KMS-11 (cell line): ENCODE data around the gene FAS.

Experiments used
- H2AFZ ChIP-seq: fragments of 200-600 bp; sonication (generic); 2 replicates; pipeline ENCODE4 v1.6.1; 2016; ENCODE audit warnings: antibody characterized with exemption, mixed run types, low read depth
- H3K27ac ChIP-seq: fragments of 200-600 bp; sonication (generic); 2 replicates; pipeline ENCODE4 v1.6.1; 2016; ENCODE audit warnings: mild to moderate bottlenecking, mixed run types
- H3K27me3 ChIP-seq: fragments of 200-600 bp; sonication (generic); 2 replicates; pipeline ENCODE4 v1.6.1; 2017; ENCODE audit warnings: mild to moderate bottlenecking, low read depth, mixed run types, moderate library complexity; ENCODE audit not compliant: insufficient read depth
- H3K36me3 ChIP-seq: fragments of 200-600 bp; sonication (generic); 2 replicates; pipeline ENCODE4 v1.6.1; 2017; ENCODE audit warnings: mild to moderate bottlenecking, mixed run types; ENCODE audit not compliant: insufficient read depth
- H3K4me1 ChIP-seq: fragments of 200-600 bp; sonication (generic); 2 replicates; pipeline ENCODE4 v1.6.1; 2016; ENCODE audit warnings: mild to moderate bottlenecking, low read depth, mixed run types; ENCODE audit not compliant: poor library complexity, severe bottlenecking
- H3K4me2 ChIP-seq: fragments of 200-600 bp; sonication (generic); 2 replicates; pipeline ENCODE4 v1.7.0; 2016; ENCODE audit warnings: mild to moderate bottlenecking, mixed run types
- H3K4me3 ChIP-seq: fragments of 200-600 bp; sonication (generic); IDR thresholded peaks from 2 replicates; pipeline ENCODE4 v1.6.1; 2017; ENCODE audit warnings: low read depth, low read length, mixed read lengths; ENCODE audit not compliant: insufficient read depth
- H3K79me2 ChIP-seq: fragments of 200-600 bp; sonication (generic); 2 replicates; pipeline ENCODE4 v1.6.1; 2016; ENCODE audit warnings: low read depth, mixed run types; ENCODE audit not compliant: insufficient read depth
- H3K9ac ChIP-seq: fragments of 200-600 bp; sonication (generic); 2 replicates; pipeline ENCODE4 v1.6.1; 2016; ENCODE audit warnings: mild to moderate bottlenecking, mixed run types
- H4K20me1 ChIP-seq: fragments of 200-600 bp; sonication (generic); 2 replicates; pipeline ENCODE4 v1.6.1; 2016; ENCODE audit warnings: mild to moderate bottlenecking, mixed run types; ENCODE audit not compliant: insufficient read depth
- TF ChIP-seq, protein P1 (sequence below): fragments of 200-600 bp; sonication (generic); conservative IDR thresholded peaks from 2 replicates; pipeline ENCODE4 v1.6.1; 2017; ENCODE audit warnings: low read depth, mild to moderate bottlenecking, antibody characterized with exemption, low read length, moderate library complexity, mixed read lengths

Gene FAS

DNA sequence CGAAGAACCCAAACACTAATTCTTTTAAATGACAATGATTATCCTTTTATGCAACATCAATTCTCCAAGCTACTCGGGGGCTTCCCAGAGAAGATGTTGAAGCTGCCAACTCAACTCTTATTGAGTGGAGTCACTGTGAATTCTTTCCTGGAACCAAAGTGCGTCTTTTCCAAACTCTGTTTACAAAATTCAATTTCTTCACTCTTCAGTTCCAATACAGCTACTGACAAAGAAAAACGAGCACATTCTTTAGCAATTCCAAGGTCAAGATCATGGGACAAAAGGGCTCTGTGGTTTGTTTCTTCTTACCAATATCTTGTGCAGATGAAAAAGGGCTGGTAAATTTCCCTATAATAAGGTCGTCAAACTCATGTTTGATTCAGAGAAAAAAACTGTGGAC lies 74.2 kb downstream of the FAS start:
- H3K36me3 ChIP-seq: no peaks in the 10 kb centered on the region; the same call in 1 of the 2 replicates
- no peak overlapping the region for H3K4me2 ChIP-seq
- no peaks in the 10 kb centered on the region for H3K79me2 ChIP-seq
- H3K27ac ChIP-seq: no peak overlapping the region
- no peak overlapping the region for H3K4me3 ChIP-seq
- H2AFZ ChIP-seq: no peak overlapping the region
- H4K20me1 ChIP-seq: no peaks in the 10 kb centered on the region
- TF ChIP-seq, protein P1, sequence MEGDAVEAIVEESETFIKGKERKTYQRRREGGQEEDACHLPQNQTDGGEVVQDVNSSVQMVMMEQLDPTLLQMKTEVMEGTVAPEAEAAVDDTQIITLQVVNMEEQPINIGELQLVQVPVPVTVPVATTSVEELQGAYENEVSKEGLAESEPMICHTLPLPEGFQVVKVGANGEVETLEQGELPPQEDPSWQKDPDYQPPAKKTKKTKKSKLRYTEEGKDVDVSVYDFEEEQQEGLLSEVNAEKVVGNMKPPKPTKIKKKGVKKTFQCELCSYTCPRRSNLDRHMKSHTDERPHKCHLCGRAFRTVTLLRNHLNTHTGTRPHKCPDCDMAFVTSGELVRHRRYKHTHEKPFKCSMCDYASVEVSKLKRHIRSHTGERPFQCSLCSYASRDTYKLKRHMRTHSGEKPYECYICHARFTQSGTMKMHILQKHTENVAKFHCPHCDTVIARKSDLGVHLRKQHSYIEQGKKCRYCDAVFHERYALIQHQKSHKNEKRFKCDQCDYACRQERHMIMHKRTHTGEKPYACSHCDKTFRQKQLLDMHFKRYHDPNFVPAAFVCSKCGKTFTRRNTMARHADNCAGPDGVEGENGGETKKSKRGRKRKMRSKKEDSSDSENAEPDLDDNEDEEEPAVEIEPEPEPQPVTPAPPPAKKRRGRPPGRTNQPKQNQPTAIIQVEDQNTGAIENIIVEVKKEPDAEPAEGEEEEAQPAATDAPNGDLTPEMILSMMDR: no peak
- no peaks in the 10 kb centered on the region for H3K27me3 ChIP-seq
- H3K9ac ChIP-seq: no peak overlapping the region
- H3K4me1 ChIP-seq: no peaks in the 10 kb centered on the region
